ENCODE data around the gene FAM184B. TPM values are rescaled to one million over a fixed set of nuclear protein-coding genes. Genes with fewer than 3 reads are reported as not detected.
"Not testable (repeated sequence)": the region's sequence is repeated elsewhere in the genome, so short reads cannot be mapped to it uniquely, and the experiment has no call there.

FAM184B gene
- total RNA-seq, 1 experiment from 2014 or later = not detected

- no peak for DNase-seq (ENCODE audit: low spot score)
Observed at GRCh38 chr4:17682222-17682566, 99.2 kb downstream of the FAM184B start.

- no peak for DNase-seq (ENCODE audit: low spot score)
Observed at GRCh38 chr4:17681281-17682221, 99.9 kb downstream of the FAM184B start.

- no peak for DNase-seq (ENCODE audit: low spot score)
Observed at GRCh38 chr4:17680559-17681280, 100.7 kb downstream of the FAM184B start.

GRCh38 chr4:17670423-17670822, 111.0 kb downstream of the FAM184B start:
- no peak for DNase-seq (ENCODE audit: low spot score)

GRCh38 chr4:17667653-17668201, 113.7 kb downstream of the FAM184B start:
- no peak for DNase-seq (ENCODE audit: low spot score)

- DNase-seq (ENCODE audit: low spot score) = no peak
Observed at GRCh38 chr4:17667253-17667652, 114.2 kb downstream of the FAM184B start.

GRCh38 chr4:17665852-17666251, 115.6 kb downstream of the FAM184B start:
- no peak for DNase-seq (ENCODE audit: low spot score)

- no peak for DNase-seq (ENCODE audit: low spot score)
Observed at GRCh38 chr4:17665346-17665745, 116.1 kb downstream of the FAM184B start.

- no peak for DNase-seq (ENCODE audit: low spot score)
Observed at GRCh38 chr4:17664755-17665154, 116.7 kb downstream of the FAM184B start.

- no peak for DNase-seq (ENCODE audit: low spot score)
Observed at GRCh38 chr4:17662694-17663093, 118.7 kb downstream of the FAM184B start.

GRCh38 chr4:17659196-17659595, 122.2 kb downstream of the FAM184B start:
- not testable (repeated sequence) for DNase-seq (ENCODE audit: low spot score)

- no peak for DNase-seq (ENCODE audit: low spot score)
Observed at GRCh38 chr4:17657849-17658248, 123.6 kb downstream of the FAM184B start.

GRCh38 chr4:17657090-17657489, 124.3 kb downstream of the FAM184B start:
- DNase-seq (ENCODE audit: low spot score) = no peak

GRCh38 chr4:17654701-17655100, 126.7 kb downstream of the FAM184B start:
- DNase-seq (ENCODE audit: low spot score) = no peak

- DNase-seq (ENCODE audit: low spot score) = no peak
Observed at GRCh38 chr4:17650406-17650805, 131.0 kb downstream of the FAM184B start.

- DNase-seq (ENCODE audit: low spot score) = no peak
Observed at GRCh38 chr4:17647927-17648326, 133.5 kb downstream of the FAM184B start.

GRCh38 chr4:17647176-17647806, 134.1 kb downstream of the FAM184B start:
- no peak for DNase-seq (ENCODE audit: low spot score)

- peak; percentile 21 for DNase-seq (ENCODE audit: low spot score)
Observed at GRCh38 chr4:17646693-17647092, 134.7 kb downstream of the FAM184B start.

GRCh38 chr4:17642398-17642783, 139.0 kb downstream of the FAM184B start:
- DNase-seq (ENCODE audit: low spot score) = no peak

GRCh38 chr4:17639136-17639535, 142.3 kb downstream of the FAM184B start:
- no peak for DNase-seq (ENCODE audit: low spot score)

- DNase-seq (ENCODE audit: low spot score) = peak; percentile 86
Observed at GRCh38 chr4:17636696-17637622, 144.5 kb downstream of the FAM184B start.
